ENCODE results near the gene CLASRP.
A peak's percentile ranks its signal among the peaks of the same experiment; 100 is the strongest.
"Not testable (repeated sequence)": the region's sequence is repeated elsewhere in the genome, so short reads cannot be mapped to it uniquely, and the experiment has no call there.

CLASRP gene, protein sequence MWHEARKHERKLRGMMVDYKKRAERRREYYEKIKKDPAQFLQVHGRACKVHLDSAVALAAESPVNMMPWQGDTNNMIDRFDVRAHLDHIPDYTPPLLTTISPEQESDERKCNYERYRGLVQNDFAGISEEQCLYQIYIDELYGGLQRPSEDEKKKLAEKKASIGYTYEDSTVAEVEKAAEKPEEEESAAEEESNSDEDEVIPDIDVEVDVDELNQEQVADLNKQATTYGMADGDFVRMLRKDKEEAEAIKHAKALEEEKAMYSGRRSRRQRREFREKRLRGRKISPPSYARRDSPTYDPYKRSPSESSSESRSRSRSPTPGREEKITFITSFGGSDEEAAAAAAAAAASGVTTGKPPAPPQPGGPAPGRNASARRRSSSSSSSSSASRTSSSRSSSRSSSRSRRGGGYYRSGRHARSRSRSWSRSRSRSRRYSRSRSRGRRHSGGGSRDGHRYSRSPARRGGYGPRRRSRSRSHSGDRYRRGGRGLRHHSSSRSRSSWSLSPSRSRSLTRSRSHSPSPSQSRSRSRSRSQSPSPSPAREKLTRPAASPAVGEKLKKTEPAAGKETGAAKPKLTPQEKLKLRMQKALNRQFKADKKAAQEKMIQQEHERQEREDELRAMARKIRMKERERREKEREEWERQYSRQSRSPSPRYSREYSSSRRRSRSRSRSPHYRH

DNA sequence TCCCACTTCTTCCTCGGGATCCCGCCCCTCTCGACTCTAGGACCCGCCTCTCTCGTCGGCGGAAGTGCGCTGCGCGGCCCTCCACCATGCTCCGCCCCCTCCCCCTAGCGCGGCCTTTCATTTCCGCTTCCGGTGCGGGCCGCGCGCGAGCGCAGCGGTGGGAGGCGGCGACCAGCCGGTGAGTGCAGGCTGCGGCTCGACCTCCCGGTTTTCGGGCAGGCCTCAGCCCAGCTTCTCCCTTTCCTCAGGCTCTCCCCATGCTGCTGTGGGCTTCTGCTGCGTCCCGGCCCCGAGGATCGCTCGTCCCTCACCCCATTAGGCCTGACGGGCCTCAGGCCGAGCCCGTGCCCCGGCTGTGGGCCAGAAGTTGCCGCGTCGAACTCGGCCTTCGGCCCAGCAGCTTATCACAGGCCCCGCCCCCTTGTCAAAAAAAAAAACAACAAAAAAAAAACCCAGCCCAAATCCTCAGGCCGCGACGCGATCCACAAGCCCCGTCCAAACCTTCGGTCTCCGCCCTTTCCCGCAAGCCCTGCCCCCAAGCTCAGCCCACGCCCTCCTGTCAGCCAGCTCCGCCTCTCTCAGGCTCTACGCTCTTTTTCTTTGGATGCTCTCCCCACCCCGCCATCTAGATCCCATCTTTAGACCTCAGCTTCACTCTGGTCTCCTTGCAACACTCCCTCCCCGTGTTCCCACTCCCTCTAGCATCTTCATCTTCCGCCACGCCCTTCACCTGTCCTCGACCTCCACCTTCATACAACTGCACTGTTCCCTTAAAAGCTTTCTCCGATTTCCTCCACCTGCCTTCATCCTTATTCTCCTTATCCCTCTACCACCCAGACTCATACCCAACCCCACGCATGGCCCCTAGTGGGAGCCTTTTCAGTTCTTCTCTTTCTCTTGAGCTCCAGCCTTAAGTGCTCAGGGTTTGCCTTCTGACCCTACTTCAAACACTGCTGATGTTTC is at the start of gene CLASRP:
TSS of gene CLASRP (plus strand) at position 115 of the 963 bp plus-strand sequence. CDS start 1,168 bp downstream, outside the sequence.
- peak; percentile 84 for DNase-seq

DNA sequence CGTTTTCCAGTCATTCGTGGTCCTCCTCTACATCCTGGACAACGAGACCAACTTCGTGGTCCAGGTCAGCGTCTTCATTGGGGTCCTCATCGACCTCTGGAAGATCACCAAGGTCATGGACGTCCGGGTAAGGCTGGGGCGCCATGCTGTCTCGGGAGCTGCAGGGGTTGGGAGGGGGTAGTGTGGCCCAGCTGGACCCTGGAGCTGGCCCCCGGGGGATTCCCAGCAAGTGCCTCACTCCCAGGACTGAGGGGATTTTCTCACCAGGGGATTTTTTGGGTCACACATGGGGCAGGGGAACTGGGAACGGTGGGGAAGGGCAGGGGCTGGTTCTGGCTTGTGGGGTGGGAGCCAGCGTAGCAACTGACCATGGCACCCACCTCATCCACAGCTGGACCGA is 48.4 kb upstream of the CLASRP start:
- no peak for DNase-seq

DNA sequence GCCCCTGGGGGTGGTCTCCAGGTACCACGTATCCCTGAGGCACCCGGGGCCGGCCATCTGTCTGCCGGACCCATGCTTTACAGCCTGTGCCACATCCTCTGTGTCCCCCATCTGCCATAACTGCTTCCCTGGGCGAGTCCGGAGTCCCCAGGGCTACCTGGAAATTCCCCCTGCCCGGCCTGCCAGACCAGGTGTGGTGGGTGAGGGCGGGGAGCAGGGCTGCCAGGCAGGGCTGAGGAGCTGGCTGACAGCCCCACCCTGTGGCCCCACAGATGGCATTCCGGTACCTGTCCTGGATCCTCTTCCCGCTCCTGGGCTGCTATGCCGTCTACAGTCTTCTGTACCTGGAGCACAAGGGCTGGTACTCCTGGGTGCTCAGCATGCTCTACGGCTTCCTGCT is 47.9 kb upstream of the CLASRP start:
- no peak for DNase-seq

DNA sequence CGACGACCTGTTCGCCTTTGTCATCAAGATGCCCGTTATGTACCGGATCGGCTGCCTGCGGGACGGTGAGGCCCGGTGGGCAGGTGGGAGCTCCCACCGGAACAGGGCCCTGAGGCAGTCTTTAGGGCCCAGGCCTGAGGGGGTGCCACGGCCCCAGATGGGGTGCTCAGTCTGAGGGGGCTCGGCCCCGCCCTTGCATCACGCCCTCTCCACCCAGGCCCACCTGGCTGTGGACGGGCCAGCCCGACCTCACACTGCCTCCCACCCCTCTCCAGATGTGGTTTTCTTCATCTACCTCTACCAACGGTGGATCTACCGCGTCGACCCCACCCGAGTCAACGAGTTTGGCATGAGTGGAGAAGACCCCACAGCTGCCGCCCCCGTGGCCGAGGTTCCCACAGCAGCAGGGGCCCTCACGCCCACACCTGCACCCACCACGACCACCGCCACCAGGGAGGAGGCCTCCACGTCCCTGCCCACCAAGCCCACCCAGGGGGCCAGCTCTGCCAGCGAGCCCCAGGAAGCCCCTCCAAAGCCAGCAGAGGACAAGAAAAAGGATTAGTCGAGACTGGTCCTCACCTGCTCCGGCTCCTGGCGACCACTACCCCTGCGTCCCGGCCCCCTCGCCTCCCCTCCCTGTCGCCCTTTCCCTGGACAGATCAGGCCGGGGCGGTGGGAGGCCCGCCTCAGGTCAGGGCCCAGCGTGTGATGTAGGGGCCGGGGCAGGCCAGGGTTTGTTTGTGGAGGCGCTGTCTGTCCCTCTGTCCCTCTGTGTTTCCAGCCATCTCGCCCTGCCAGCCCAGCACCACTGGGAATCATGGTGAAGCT is 46.3 kb upstream of the CLASRP start:
- DNase-seq = no peak

DNA sequence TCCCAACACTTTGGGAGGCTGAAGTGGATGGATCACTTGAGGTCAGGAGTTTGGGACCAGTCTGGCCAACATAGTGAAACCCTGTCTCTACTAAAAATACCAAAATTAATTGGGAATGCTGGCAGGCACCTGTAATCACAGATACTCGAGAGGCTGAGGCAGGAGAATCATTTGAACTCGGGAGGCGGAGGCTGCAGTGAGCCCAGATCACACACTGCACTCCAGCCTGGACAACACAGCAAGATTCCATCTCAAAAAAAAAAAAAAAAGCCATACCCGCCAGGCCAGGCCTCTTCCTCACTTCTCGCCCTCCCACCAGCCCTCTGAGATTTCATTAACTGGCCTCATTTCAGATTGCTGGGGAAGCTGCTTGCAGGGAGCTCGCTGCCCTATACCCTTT is 45.3 kb upstream of the CLASRP start:
- no peak for DNase-seq

DNA sequence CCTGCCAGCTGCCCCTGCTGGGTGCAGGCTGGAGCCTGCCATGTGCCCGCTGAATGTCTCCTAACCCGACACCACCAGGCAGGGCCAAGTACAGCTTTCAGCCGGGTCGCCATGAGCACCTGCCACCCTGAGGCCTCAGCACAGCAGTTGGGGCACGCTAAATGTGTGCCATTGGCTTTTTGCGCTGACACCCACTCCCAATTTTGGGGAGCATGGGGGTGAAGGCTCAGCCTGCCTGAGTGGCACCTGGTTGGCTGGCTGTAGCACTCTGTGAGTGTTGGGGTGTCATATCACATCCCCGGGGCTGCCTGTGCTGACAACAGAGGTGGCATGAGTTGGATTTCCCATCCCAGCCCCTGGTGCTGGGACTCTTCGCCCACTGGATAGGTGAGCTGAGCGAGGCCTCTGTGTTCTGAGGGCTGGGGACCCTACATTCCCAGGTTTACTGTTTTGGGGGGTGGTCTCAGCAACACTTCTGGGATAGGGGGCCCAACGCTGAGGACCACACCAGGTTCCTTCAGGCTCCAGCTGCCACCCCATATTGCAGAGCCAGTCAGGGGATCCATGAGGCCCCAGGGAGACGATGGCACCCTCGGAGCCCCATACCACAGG is 44.8 kb upstream of the CLASRP start:
- DNase-seq = no peak

DNA sequence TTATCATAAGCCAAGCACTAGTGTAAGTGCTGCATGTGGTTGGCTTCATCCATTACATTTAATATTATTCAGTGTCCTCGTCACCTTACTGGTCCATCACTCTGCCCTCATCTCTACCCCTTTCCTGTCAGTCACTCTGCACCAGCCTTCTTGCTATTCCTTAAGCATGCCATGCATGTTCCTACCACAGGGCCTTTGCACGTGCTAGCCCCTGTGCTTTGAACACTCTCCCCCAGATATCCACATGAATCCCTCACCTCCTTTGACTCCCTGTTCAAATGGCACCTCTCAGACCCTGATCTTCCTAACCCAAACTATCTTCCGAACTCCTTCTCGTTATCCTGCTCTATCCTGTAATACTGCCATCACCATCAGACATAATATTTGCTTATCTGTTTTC is 40.8 kb upstream of the CLASRP start:
- DNase-seq = no peak

DNA sequence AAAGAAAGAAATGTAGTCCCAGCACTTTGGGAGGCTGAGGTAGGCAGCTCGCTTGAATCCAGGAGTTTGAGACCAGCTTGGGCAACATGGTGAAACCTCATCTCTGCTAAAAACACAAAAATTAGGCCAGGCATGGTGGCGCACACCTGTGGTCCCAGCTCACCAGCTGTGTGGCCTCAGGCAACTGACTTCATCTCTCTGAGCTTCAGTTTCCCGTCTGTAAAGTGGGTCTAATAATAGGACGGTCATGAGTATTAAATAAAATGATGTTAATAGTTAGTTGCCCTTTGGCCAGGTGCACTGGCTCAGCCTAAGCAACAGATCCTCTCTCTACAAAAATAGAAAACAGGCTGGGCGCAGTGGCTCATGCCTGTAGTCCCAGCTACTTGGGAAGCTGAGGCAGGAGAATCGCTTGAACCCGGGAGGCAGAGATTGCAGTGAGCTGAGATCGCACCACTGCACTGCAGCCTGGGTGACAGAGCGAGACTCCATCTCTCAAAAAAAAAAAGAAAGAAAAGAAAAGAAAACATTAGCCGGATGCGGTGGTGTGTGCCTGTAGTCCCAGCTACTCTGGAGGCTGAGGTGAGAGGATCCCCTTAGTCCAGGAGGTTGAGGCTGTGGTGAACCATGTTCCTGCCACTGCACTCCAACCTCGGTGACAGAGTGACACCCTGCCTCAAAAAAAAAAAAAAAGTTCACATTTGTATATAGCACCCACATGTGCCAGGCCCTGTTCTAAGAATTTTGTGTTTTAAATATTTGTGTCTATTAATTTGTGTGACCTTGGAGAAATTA is 39.5 kb upstream of the CLASRP start:
- not testable (repeated sequence) for DNase-seq

DNA sequence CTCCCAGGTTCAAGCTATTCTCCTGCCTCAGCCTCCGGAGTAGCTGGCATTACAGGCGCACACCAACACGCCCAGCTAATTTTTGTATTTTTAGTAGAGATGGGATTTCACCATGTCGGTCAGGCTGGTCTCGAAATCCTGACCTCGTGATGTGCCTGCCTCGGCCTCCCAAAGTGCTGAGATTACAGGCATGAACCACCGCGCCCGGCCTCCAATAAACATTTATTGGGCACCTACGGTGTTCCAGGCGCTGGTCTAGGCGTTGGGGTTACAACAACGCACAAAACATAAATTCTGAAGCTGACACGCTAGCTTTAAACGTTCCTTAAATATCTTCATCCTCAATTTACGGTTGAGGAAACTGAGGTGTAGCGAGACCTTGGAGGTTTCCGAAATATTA is 38.2 kb upstream of the CLASRP start:
- not testable (repeated sequence) for DNase-seq

DNA sequence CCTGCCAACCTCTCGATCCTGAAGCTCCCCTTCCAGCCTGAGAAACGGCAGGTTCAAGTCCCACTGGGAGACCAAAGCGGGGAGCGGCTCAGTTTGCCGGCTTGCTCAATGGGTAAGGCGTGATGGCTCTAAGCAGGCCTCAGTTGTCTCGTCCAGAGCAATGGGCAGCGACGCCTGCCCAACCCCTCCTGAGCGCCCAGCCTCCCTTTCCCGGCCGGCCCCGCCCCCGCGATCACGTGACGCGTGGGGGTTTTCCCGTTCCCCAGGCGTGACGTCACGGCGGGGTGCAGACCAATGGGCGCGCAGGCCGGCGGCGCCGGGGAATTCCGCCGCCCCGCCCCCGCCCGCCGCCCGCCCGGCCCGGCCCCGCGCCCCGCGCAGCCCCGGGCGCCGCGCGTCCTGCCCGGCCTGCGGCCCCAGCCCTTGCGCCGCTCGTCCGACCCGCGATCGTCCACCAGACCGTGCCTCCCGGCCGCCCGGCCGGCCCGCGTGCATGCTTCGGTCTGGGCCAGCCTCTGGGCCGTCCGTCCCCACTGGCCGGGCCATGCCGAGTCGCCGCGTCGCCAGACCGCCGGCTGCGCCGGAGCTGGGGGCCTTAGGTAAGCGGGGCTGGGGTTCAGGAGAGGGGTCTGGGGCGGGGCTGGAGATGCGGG is 37.6 kb upstream of the CLASRP start, which contains the start of gene RELB:
TSS of gene RELB (plus strand) at position 378 of the 653 bp plus-strand sequence. CDS start at position 494, 116 bp downstream.
- peak; percentile 90 for DNase-seq

DNA sequence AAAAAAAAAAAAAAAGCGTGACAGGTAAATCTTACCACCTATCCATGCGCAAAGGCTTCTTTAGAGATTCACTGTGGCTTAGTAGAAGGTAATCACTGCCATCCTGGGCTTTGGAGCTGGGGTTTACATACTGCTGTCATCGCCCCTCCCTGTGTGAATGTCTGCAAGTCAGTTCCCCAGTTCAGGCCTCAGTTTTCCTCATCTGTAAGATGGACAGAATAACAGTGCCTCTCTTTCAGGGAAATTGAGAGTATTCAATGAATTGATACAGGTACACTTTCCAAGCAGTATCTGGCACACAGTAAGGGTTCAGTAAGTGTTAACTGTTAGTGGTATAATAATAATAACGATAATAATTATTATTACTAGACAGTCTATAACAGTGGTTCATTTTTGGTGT is 35.4 kb upstream of the CLASRP start:
- no peak for DNase-seq

DNA sequence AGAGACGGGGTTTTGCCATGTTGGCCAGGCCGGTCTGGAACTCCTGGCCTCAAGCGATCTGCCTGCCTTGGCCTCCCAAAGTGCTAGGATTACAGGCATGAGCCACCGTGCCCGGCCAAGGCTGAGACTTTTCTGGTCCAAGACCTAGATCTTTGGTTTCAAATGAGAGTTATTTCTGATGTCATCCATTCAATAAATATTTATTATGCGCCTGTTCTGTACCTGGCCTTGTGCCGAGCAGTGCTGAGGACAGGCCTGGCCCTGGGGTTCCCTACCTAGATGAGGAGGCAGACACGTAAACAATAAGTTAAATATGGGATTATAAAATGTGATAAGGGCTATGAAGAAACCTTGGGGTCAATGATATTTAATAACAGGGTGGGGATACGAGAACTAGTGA is 33.1 kb upstream of the CLASRP start:
- no peak for DNase-seq

DNA sequence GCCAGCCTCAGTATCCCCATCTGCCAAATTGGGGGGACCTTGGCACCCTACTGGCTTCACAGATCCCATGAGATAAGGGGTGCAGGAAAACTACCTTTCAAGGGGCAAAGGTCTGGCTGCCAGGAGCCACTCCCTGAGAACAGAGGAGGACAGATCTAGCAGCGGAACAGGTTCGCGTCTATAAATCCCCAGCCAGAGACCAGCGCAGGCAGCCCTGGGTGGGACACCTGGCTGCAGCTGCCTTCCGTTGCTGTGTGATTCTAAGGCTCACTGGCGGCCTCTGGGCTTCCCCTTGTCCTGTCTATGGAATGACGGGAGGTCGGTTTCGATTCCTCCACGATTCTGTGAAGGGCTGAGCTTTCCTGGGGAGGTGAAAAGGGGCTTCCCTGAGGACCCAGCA is 30.3 kb upstream of the CLASRP start:
- no peak for DNase-seq

DNA sequence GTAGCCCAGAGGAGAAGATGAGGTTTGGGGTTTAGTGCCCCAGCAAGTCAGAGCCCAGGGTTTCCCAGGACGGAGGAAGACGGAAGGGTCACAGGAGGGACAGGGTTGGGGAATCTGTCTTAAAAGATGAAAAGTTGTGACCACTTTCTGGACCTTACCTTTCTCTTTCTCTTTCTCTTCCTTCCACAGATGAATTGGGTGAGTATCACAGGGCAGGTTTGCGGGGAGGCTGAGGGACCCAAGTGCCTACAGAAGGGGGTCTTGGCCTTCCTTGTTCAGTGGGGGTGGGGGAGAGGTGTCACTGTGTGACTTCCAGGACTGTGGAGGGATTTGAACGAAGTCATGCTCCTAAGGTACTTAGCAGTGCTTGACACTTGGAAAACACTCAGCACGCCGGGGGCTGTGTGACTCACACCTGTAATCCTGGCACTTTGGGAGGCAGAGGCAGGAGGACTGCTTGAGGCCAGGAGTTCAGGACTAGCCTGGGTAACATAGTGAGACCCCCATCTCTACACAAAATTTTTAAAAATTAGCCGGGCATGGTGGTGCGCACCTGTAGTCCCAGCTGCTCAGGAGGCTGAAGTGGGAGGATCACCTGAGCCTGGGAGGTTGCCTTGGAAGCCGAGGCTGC is 29.1 kb upstream of the CLASRP start:
- DNase-seq = no peak

DNA sequence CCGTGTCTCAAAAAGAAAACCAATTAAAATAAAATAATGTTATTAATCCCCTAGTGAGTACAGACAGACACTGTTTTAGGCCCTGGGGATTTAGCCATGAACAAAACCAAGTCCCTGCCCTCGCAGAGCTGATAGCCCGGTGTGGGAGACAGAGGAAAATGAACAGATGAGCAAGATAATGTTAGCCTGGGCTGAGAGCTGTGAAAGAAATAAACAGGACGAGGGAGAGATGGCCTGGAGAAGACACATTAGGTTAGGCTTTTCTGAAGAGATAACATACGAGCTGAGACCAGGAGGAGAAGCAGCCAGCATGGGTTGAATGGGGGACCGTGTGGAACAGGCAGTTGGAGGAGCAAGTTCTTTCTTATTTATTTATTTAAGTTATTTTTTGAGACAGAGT is 28.5 kb upstream of the CLASRP start:
- DNase-seq = no peak

DNA sequence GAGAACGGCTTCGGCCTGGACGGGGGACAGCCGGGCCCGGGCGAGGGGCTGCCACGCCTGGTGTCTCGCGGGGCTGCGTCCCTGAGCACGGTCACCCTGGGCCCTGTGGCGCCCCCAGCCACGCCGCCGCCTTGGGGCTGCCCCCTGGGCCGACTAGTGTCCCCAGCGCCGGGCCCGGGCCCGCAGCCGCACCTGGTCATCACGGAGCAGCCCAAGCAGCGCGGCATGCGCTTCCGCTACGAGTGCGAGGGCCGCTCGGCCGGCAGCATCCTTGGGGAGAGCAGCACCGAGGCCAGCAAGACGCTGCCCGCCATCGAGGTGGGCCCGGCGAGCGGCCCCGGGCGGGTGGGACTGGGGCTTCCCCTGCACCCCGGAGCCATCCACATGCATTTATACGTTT is 26.9 kb upstream of the CLASRP start:
- no peak for DNase-seq

DNA sequence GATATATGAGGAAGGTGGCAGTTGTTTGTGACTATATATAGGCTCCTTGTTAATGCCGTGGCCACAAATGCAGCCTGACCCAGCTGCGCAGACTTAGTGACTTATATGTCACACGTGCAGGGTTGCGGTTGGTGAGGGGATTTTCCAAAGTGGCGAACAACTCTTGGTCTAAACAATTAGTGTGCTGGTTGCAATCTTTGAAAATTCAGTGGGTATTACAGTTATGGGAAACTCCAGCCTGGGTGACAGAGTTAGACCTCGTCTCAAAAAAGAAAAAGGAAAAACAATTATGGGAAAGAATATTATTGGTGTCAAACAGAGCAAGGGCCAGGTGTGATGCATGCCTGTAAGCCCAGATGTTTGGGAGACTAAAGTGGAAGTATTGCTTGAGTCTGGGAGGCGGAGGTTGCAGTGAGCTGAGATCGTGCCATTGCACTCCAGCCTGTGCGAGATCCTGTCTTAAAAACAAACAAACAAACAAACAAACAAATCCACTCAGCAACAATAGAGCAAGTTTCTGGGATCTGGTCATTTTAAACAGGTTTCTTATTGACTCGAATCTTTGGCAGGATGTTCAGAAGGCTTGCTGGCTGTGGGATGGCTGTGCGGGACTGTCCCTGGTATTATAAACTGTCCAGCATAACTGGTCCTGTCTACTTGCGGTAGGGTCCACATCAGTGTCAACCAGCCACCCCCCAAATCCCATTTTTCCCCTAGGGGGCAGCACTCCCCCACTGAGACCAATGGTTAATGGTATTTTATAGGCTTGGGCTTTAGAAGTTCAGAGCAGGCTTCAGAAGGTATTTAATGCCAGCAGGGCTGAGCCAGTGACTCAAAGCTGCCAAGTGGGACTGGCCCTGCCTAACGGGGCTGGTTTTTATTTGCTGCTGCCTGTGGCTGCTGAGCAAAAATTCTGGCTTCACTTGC is 22.2 kb upstream of the CLASRP start:
- peak; percentile 59 for DNase-seq

DNA sequence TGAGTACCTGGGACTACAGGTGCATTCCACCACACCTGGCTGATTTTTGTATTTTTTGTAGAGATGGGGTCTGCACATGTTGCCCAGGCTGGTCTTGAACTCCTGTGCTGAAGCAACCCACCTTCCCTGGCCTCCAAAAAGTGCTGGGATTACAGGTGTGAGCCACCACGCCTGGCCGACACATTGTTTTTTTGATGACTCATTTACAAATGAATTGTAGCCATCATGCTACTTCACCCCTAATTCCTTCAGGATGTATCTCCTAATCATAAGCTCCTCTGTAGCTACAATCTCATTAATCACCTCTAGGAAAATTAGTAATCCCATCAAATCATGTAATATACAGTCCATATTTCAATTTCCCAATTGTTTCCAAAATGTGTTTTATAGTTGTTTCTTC is 19.7 kb upstream of the CLASRP start:
- no peak for DNase-seq

DNA sequence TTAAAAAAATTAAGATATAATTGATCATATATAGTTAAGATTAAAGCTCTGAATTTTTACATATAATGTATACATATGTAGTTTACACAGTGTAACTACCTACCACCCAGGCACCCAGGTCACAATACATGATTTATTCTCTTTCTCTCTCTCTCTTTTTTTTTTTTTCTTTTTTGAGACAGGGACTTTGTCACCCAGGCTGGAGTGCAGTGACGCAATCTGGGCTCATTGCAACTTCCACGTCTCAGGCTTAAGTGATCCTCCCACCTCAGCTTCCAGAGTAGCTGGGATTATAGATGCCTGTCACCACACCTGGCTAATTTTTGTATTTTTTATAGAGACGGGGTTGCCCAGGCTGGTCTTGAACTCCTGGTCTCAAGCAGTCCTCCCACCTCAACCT is 18.8 kb upstream of the CLASRP start:
- no peak for DNase-seq
